Activated gamma-delta T cell (primary cell): ENCODE data around the gene TECTA.
"Not testable (repeated sequence)": the region's sequence is repeated elsewhere in the genome, so short reads cannot be mapped to it uniquely, and the experiment has no call there.

Source experiments
- DNase-seq: peaks from one replicate; lab custom pipeline; 2025; lab: John Stamatoyannopoulos, UW

TECTA gene

DNA sequence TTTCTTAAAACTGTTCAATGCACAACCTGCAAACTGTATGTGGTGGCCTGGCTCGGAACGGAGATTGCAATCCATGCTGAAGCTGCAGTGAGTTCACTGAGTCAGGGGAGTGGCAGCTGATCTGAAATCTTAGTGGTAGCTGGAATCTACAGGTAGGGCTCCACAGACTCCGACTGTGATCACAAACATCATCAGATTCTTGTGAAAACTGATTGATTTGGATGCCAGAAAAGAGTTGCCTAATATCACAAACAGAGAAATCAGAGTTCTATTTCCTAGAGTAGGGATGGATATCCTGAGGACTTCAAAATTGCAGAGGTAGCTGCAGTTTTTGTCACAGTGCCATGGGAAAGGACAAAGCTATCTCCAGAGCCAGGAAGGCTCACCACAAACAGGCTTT lies 134.0 kb downstream of the TECTA start:
- DNase-seq = no peak

GRCh38 chr11:121236115-121237001 lies 135.3 kb downstream of the TECTA start:
- DNase-seq = no peak

GRCh38 chr11:121237247-121237646 lies 136.2 kb downstream of the TECTA start:
- not testable (repeated sequence) for DNase-seq

DNA sequence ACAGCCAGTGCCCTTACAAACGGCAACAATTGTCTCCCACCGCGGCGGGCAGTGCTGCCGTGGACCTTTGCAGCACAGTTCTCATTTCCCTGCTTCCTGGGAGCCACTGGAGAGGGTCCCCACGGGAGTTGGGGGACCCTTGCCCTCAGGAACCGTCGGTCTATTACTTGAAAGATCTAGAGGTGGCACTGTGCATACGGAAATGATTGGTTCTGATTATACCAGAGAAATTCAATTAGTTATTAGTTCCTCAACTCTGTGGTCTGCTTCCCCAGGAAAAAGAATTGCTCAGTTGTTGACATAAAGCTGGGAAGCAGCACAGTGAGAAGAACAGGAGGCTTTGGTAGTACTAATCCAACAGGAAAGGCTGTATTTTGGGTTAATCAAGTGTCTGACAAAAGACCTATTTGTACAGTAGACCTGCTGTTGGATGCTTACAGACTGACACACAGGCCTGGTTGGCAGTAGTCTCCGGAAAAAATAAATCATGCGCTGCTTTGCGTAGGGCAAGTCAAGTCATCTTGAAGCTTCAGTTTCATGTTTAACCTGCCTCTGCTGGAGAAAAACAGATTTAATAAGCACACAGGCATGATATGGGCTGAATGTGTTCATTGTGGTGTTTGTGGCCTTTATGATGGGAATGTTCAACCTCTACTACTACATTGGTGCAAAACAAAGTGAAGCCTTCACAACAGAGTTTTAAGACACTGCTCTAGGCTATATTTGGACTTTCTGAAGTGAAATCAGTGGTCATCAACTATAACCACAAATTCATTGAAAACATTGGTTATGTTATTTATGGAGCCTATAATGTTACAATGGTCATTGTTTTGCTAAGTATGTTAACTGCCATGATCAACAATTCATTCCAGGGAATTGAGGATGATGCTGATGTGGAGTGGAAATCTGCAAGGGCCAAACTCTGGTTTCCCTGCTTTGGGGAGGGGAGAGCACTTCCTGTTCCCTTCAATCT lies 136.9 kb downstream of the TECTA start:
- DNase-seq = no peak

DNA sequence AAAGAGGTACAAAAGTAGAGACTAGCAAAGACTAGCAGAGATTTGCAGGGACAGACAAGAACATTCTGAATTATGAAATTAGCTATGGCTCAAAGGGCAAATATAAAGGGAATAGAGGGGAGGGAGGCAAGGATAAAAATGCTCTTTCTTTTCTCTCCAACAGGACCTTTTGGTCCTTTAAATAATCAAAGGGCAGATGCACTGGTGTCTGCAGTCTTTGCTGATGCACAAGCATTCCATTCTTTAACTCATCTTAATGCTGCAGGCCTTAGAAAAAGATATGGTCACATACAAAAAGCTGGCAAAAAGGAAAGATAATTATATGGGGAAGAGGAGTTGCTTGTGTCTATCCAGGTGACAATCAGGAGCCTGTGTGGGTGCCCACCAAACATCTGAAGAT lies 137.9 kb downstream of the TECTA start:
- DNase-seq = no peak

GRCh38 chr11:121240001-121240400 lies 139.0 kb downstream of the TECTA start:
- not testable (repeated sequence) for DNase-seq

GRCh38 chr11:121240650-121241303 lies 139.7 kb downstream of the TECTA start:
- DNase-seq = no peak
